Glutamatergic neuron (in vitro differentiated cells): ENCODE measurements around the gene LYPD4. TPM values are rescaled to one million over a fixed set of nuclear protein-coding genes. Genes with fewer than 3 reads are reported as not detected.

Experiments used
- DNase-seq: peaks from one replicate; pipeline ENCODE4 v3.0.0; 2022
- H3K27ac Mint-ChIP-seq: one replicate; pipeline ENCODE4 v1.8.0; 2020; ENCODE audit warnings: mild to moderate bottlenecking, mixed read lengths, inconsistent platforms; ENCODE audit not compliant: unreplicated experiment
- H3K27me3 Mint-ChIP-seq: one replicate; pipeline ENCODE4 v1.8.0; 2020; ENCODE audit warnings: mild to moderate bottlenecking, moderate library complexity, mixed read lengths, inconsistent platforms; ENCODE audit not compliant: unreplicated experiment
- H3K36me3 Mint-ChIP-seq: one replicate; pipeline ENCODE4 v1.8.0; 2020; ENCODE audit warnings: mild to moderate bottlenecking, mixed read lengths, inconsistent platforms; ENCODE audit not compliant: unreplicated experiment
- H3K4me1 Mint-ChIP-seq: one replicate; pipeline ENCODE4 v1.8.0; 2020; ENCODE audit warnings: mild to moderate bottlenecking, low read depth, mixed read lengths, inconsistent platforms; ENCODE audit not compliant: unreplicated experiment
- H3K4me3 Mint-ChIP-seq: one replicate; pipeline ENCODE4 v1.8.0; 2020; ENCODE audit warnings: mild to moderate bottlenecking, mixed read lengths, inconsistent platforms; ENCODE audit not compliant: unreplicated experiment
- H3K9me3 Mint-ChIP-seq: one replicate; pipeline ENCODE4 v1.8.0; 2020; ENCODE audit warnings: mild to moderate bottlenecking, moderate library complexity, mixed read lengths, inconsistent platforms; ENCODE audit not compliant: unreplicated experiment
- long read RNA-seq: library from polyadenylated mRNA; unstranded; transcript quantifications from one replicate; pipeline ENCODE4 v2.0.0, GENCODE V29; 2020; ENCODE audit not compliant: unreplicated experiment
- total RNA-seq: library from RNA; stranded (reverse); fragmentation: NEBNext Ultra II Directional; extraction: Animal tissue kit (Norgen Biotek cat#: 25700); gene quantifications from one replicate; pipeline ENCODE4 v1.2.1, GENCODE V29; 2021; ENCODE audit not compliant: unreplicated experiment
- TF ChIP-seq, protein P1 (sequence below): fragments of 200-600 bp; sonication (generic); IDR thresholded peaks from one replicate; pipeline ENCODE4 v1.5.0; 2021; ENCODE audit not compliant: partially characterized antibody, unreplicated experiment

The LYPD4 gene, protein sequence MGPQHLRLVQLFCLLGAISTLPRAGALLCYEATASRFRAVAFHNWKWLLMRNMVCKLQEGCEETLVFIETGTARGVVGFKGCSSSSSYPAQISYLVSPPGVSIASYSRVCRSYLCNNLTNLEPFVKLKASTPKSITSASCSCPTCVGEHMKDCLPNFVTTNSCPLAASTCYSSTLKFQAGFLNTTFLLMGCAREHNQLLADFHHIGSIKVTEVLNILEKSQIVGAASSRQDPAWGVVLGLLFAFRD
- not detected for total RNA-seq
- long read RNA-seq = 0 reads

DNA sequence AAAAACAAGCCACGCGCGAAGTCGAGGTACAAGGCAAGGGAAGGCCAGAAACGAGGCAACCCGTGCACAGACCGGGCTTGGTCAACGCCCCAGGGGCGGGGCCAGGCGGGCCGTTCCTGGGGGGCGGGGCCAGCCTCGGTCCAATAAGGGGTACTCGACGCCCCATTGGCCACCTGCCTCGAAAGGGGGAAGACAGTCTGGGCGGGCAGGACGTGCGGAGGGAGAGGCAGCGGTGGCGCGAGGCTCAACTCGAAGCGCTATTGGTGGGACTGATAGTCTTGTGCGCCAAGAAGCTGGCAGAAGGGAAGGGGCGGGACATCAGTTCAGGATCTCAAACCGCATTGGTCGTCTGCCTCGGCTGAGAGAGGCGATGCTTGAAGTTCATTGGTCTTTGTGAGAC is at the start of gene LYPD4:
Gene LYPD4, minus strand, starts transcription at position 83 of the 400 bp plus-strand sequence. CDS start 5,398 bp downstream, outside the sequence.
- Mint-ChIP-seq H3K4me3 (no peak within 1 kb of the TSS), H3K9me3 (peaks cover 3% of the 10 kb centered on the region), H3K27me3 (peaks cover 6% of the 10 kb centered on the region), H3K4me1 (no peaks in the 10 kb centered on the region), H3K36me3 (peaks cover 8% of the 10 kb centered on the region), H3K27ac (peak within 1 kb of the TSS; percentile 45)
- TF ChIP-seq, protein P1, sequence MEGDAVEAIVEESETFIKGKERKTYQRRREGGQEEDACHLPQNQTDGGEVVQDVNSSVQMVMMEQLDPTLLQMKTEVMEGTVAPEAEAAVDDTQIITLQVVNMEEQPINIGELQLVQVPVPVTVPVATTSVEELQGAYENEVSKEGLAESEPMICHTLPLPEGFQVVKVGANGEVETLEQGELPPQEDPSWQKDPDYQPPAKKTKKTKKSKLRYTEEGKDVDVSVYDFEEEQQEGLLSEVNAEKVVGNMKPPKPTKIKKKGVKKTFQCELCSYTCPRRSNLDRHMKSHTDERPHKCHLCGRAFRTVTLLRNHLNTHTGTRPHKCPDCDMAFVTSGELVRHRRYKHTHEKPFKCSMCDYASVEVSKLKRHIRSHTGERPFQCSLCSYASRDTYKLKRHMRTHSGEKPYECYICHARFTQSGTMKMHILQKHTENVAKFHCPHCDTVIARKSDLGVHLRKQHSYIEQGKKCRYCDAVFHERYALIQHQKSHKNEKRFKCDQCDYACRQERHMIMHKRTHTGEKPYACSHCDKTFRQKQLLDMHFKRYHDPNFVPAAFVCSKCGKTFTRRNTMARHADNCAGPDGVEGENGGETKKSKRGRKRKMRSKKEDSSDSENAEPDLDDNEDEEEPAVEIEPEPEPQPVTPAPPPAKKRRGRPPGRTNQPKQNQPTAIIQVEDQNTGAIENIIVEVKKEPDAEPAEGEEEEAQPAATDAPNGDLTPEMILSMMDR = no peak
- DNase-seq = no peak

DNA sequence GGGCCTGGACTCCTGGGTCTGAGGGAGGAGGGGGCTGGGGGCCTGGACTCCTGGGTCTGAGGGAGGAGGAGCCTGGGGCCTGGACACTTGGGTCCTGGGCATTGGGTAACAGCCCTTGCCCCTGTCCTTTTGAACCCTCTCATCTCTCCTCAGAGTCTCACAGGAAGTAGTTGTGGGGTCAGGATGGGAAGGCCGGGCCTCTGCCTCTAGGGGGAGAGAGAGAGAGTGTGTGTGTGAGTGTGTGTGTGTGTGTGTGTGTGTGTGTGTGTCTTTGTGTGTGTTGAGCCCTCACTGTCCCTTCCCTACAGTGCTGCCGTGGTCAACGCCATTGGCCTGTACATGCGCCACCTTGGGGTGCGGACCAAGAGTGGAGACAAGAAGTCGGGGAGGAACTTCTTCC is 49.4 kb upstream of the LYPD4 start:
- Mint-ChIP-seq H3K27ac (no peak overlapping the region), H3K27me3 (peaks cover 6% of the 10 kb centered on the region), H3K4me1 (peaks cover 9% of the 10 kb centered on the region), H3K4me3 (no peak overlapping the region), H3K36me3 (peaks cover 4% of the 10 kb centered on the region), H3K9me3 (peaks cover 9% of the 10 kb centered on the region)
- DNase-seq = peak; percentile 31
- TF ChIP-seq, protein P1 = no peak

DNA sequence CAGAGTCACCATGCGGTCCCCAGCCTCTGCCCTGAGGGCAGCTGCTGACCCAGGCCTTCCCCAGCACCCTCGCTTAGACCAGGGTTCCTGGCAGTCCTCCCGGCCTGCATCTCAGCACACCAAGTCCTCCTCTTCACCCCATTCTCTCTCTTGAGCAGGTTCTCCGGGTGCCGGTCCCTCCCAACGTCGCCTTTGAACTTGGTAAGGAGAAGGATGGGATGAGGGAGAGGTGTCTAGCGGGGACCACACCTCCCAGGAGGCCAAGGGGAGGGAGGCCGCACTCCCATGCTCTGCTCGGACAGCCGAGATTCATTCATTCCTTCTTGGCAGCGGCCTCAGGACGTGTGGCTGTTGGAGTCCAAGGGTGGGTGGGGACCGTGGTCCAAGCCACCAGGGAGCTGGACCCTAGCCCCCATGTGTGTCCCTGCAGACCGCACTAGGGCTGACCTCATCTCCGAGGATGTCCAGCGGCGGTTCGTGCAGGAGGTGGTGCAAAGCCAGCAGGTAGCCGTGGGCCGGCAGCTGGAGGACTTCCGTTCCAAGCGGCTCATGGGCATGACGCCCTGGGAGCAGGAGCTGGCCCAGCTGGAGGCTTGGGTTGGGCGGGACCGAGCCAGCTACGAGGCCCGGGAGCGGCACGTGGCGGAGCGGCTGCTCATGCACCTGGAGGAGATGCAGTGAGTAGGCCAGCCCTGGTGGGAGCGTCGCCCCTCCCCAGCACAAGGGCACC is 47.9 kb upstream of the LYPD4 start:
- TF ChIP-seq, protein P1 = no peak
- Mint-ChIP-seq H3K36me3 (peaks cover 4% of the 10 kb centered on the region), H3K27ac (no peak overlapping the region), H3K4me3 (no peak overlapping the region), H3K27me3 (peaks cover 6% of the 10 kb centered on the region), H3K9me3 (peaks cover 11% of the 10 kb centered on the region), H3K4me1 (peaks cover 12% of the 10 kb centered on the region)
- peak; percentile 14 for DNase-seq

DNA sequence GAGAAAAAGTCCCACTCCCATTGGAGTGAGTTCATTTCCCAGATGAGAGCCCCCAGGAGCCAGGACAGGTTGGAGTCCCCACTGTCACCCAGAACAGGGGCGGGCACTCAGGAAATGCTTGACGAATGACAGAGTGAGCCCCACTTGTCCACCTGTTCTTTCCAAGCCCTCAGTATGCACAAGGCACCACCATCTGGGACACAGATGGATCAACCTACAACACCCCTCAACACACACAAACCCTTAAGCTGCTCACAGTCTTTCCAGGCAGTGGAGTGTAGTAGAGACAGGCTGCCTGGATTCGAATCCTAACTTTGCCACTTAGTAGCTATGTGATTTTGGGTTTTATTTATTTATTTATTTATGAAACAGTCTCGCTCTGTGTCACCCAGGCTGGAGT is 46.5 kb upstream of the LYPD4 start:
- Mint-ChIP-seq H3K4me1 (peaks cover 12% of the 10 kb centered on the region), H3K4me3 (no peak overlapping the region), H3K27me3 (peaks cover 8% of the 10 kb centered on the region), H3K27ac (no peak overlapping the region), H3K9me3 (peaks cover 10% of the 10 kb centered on the region), H3K36me3 (peaks cover 4% of the 10 kb centered on the region)
- TF ChIP-seq, protein P1 = no peak
- no peak for DNase-seq

DNA sequence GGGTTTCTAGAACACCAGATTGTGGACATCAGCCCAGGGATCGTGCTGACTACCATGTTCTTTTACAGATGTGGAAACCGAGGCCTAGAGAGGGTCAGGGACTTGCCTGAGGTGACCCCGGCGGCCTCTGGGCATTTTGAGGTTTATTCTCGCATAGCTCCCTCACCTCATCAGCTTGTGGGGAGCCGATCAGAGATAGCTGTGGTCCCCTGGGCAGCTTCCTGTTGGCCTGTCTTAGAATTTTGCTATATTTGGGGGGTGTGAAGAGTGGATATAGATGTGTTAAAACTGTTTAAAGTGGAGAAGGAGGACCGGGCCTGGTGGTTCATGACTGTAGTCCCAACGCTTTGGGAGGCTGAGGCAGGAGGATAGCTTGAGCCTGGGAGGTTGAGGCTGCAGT is 45.4 kb upstream of the LYPD4 start:
- TF ChIP-seq, protein P1 = no peak
- DNase-seq = no peak
- Mint-ChIP-seq H3K4me1 (peaks cover 9% of the 10 kb centered on the region), H3K27ac (no peak overlapping the region), H3K4me3 (no peak overlapping the region), H3K27me3 (peaks cover 8% of the 10 kb centered on the region), H3K36me3 (peaks cover 4% of the 10 kb centered on the region), H3K9me3 (peaks cover 8% of the 10 kb centered on the region)
